DMS53 (cell line): ENCODE data around the gene CRAMP1.

Experiments used
- DNase-seq: peaks from one replicate; lab custom pipeline; 2025; lab: John Stamatoyannopoulos, UW

Gene CRAMP1

GRCh38 chr16:1632638-1632970 is 20.4 kb downstream of the CRAMP1 start:
- DNase-seq = no peak

GRCh38 chr16:1633310-1633709 is 21.1 kb downstream of the CRAMP1 start:
- no peak for DNase-seq

DNA sequence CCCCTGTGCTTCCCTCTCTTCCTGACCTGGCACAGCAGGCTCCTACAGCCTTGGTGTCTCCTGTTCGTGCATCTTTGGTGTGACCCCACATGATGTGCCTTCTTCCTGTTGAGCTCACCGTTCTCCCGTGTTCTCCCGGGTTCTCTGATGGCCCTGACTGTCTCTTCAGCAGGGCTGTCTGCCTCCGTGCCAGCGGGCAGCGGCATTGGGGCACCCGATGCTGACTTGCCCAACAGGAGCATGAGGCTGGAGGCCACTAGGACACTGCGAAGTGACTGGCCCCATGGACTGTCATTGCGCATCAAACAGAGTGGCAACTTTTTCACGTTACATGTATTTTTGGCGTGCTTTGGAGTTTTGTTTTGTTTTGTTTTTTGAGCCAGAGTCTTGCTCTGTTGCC is 22.4 kb downstream of the CRAMP1 start:
- DNase-seq = no peak

DNA sequence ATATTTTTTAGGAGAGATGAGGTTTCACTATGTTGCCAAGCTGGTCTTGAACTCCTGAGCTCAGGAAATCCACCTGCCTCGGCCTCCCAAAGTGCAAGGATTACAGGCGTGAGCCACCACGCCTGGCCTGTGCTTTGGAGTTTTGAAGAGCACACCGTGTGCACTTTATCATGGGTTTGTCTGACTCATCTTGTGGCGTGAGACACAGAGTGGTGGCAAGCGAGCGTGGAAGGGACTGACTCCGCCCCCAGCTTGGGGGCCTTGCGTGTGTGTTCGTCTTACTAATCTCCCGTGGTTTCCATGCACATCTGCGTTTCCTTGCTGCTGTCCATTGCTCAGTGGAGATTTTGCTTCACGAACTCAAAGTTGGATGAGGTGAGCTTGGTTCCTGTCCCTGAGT is 22.9 kb downstream of the CRAMP1 start:
- no peak for DNase-seq

DNA sequence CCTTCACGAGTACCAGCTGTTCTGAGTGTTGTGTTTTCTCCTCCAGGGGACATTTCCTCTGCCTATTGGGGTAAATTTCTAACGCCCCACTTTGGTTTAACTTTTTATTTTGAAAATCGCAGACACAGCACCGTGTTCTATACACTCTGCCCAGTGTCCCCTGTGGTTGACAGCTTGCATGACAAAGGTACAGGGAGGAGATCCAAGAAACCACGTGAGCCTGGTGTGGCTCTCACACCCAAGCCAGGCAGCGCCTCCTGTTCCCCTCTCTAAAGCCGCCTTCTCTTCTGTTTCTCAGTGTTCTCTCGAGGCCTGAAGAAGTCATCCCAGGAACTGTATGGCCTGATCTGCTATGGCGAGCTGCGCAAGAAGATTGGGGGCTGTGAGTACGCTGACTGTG is 25.4 kb downstream of the CRAMP1 start:
- DNase-seq = no peak

- DNase-seq = no peak
Measured at GRCh38 chr16:1638757-1639156, 26.6 kb downstream of the CRAMP1 start.

GRCh38 chr16:1639282-1639681 is 27.1 kb downstream of the CRAMP1 start:
- no peak for DNase-seq

GRCh38 chr16:1639860-1640259 is 27.7 kb downstream of the CRAMP1 start:
- no peak for DNase-seq

DNA sequence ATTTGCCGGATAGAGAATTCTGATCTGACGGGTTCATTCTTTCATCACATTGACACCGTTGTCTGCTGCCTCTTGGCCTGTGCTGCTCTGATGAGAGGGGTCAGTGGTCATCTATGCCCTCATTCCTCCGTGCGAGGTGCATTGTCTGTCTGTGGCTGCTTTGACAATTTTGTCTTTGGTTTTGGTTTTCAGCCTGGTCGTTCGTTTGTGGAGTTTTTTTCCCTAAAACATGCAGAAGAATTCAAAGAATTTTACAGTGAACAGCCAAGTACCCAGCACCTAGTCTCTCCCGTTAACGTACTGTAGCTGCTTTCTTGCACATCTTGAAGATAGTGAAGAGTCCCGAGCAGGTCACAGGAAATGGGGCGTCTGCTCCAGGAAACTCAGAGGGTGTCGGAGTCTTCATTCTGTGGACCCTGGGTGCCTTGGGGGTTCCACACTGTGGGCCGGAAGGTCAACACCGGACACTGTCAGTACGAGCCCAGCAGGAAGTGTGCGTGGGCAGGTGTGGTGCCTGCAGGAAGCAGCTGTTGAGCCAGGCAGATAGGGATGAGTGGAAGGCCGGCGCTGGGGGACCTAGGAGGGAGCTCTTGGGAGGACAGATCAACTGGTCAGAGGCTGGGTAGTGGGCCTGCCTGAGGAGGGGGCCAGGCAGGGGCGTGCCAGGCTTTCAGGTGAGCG is 28.2 kb downstream of the CRAMP1 start:
- no peak for DNase-seq

GRCh38 chr16:1641261-1641660 is 29.1 kb downstream of the CRAMP1 start:
- no peak for DNase-seq

- DNase-seq = no peak
Measured at GRCh38 chr16:1642148-1642547, 30.0 kb downstream of the CRAMP1 start.

- DNase-seq = no peak
Measured at GRCh38 chr16:1642753-1643152, 30.6 kb downstream of the CRAMP1 start.

DNA sequence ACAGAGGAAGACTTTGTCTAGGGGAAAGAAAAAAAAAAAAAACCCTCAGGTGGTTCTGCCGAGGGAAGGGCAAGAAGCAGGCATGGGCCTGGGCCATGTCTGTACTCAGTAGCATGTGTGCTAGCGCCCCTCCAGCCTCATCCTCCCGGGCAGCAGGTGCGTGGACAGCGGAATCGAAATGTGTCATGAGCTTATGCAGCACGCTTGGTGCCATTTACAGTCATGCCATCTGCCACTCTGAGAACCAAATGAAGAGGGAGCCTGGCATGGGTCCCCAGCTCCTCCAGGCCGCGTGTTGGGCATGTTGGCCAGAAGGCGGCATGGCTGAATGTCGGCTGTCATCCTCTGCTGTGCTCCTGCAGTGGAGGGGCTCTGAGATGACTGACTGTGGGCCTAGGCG is 31.4 kb downstream of the CRAMP1 start:
- no peak for DNase-seq

DNA sequence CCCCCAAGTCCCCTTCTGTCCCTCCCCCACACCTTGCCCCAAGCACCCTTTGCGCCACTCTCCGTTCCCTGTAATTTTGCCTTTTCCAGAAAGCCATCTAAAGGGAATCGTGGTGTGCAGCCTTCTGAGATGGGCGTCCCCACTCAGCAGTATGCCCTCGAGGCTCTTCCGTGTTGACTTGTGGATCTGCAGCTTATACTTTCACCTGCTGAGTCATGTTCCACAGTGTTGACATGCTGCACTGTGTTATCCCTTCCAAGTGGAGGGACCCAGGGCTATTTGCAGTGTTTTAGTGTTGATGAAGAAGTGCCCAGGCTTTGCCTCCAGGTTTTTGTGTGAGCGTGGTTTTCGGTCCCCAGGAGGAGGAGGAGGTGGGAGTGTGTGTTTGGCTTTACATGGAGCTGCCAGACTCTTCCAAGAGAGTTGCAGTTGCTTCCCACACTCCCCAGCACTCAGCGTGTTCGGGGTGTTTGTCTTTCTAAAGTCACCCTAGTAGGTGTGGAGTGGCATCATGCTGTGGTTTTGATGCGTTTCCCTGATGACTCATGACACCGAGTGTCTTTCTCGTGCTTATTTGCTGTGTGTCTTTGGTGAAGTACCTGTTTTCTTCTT is 33.9 kb downstream of the CRAMP1 start:
- peak; percentile 92 for DNase-seq

- DNase-seq = no peak
Measured at GRCh38 chr16:1647856-1648255, 35.7 kb downstream of the CRAMP1 start.

GRCh38 chr16:1650131-1650530 is 38.0 kb downstream of the CRAMP1 start:
- DNase-seq = no peak

GRCh38 chr16:1651094-1651973 is 39.2 kb downstream of the CRAMP1 start:
- DNase-seq = no peak

- DNase-seq = no peak
Measured at GRCh38 chr16:1651974-1652312, 39.8 kb downstream of the CRAMP1 start.

GRCh38 chr16:1653023-1653422 is 40.9 kb downstream of the CRAMP1 start:
- DNase-seq = no peak

DNA sequence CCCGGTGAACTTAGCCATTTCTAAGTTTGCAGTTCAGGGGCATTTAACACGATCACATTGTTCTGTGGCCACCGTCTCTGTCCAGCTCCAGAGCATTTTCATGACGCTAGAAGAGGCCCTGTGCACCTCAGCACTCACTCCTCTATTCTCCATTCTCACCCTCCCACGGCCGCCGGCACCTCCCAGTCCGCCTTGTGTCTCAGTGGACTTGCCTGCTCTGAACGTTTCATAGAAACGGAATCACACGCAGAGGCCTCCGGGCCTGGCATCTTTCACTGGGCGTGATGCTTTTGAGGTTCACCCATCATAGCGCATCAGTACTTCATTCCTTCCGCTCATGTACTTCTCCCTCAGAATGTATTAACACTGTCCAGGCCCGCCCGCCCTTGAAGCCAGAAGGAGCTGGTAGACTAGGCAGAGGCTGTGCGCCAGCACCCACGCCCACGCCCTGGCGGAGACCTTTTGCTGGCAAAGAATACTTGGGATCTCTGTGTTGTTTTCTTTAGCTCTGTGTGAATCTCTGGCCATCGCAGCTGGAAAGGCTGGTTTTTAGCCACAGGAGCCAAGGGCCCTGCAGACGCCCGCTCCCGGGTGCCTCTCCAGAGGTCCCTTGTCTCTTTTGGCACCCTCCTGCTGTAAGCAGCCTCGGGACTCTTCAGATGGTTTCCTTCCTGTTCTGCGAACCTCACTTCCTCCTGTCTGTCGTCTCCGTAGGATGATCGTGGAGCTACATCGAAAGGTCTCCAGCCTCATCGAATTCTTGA is 42.5 kb downstream of the CRAMP1 start:
- DNase-seq = no peak

DNA sequence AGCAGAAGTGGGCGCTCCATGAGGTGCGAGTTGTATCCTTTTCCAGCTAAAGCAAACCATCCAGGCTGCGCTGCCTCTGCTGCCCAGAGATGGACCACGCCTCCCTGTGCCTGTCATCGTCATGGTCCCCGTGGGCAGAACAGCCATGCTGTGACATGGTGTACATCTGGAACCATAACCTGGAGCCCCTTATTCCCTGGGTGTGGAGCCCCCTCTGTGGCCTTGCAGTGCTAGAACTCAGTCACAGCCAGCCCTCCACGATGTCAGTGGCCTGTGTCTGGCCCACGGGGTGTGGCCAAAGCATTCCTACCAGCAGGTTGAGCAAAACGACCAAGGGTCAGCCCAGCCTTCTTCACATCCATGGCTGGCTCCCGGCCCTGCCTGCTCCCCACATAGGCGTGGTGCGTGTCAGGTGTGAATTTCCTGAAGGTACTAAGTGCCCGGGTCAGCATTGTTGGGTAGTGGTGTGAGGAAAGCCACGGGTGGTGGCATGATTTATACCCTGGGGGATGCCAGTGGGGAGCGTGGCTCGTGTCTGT is 43.2 kb downstream of the CRAMP1 start:
- no peak for DNase-seq
